ENCODE results near the gene ATXN10.

- TF ChIP-seq CTCF (conservative IDR thresholded peaks at IDR 0.05 in 1 of 2, IDR thresholded peaks at IDR 0.05 in 1 of 2; ENCODE audit: low read depth in 1 of 2, low read length in 2 of 2) (no peak), EZH2 (IDR thresholded peaks at IDR 0.05; ENCODE audit: low read length, missing control alignments) (no peak)
Measured at GRCh38 chr22:45683248-45683647, 11.6 kb downstream of the ATXN10 start.

Measured in fibroblast of lung (primary cell).